K562 (cell line): ENCODE measurements around the gene UQCRHL. TPM values are rescaled to one million over a fixed set of nuclear protein-coding genes. Genes with fewer than 3 reads are reported as not detected.

Experiments
- CHD1 ChIP-seq: fragments of 200-600 bp; sonication (generic); IDR thresholded peaks from one replicate; pipeline ENCODE4 v1.6.1; 2012; ENCODE audit warnings: mild to moderate bottlenecking, moderate library complexity, low read length, inconsistent platforms
- COPS2 ChIP-seq: fragments of 450-650 bp; conservative IDR thresholded peaks from 2 replicates; pipeline ENCODE4 v1.6.1; 2016; ENCODE audit warnings: mild to moderate bottlenecking, moderate library complexity
- CREBBP ChIP-seq: IDR thresholded peaks from one replicate; pipeline ENCODE4 v1.6.1; 2012; ENCODE audit warnings: low read depth, mild to moderate bottlenecking, control low read depth, inconsistent platforms, low read length
- ELF2 ChIP-seq: fragments of 250-450 bp; sonication (Bioruptor Pico); IDR thresholded peaks from 2 replicates; pipeline ENCODE4 v1.5.0; 2021; ENCODE audit warnings: mild to moderate bottlenecking
- EP300 ChIP-seq: IDR thresholded peaks from 2 replicates; pipeline ENCODE4 v1.6.1; 2012; ENCODE audit warnings: low read length, improper control_type of control experiment
- HEY1 ChIP-seq: fragments of 250-450 bp; sonication (Bioruptor Pico); IDR thresholded peaks from 2 replicates; pipeline ENCODE4 v1.5.0; 2020; ENCODE audit warnings: mild to moderate bottlenecking, moderate library complexity, borderline replicate concordance
- MCM2 ChIP-seq: fragments of 450-650 bp; IDR thresholded peaks from 2 replicates; pipeline ENCODE4 v1.6.1; 2017; ENCODE audit warnings: low read depth, mild to moderate bottlenecking
- PHB ChIP-seq: fragments of 250-450 bp; sonication (Bioruptor Pico); IDR thresholded peaks from 2 replicates; pipeline ENCODE4 v1.5.0; 2021
- PPARD ChIP-seq: fragments of 250-450 bp; sonication (Bioruptor Pico); IDR thresholded peaks from 2 replicates; pipeline ENCODE4 v1.8.0; 2022; ENCODE audit warnings: inconsistent platforms, mild to moderate bottlenecking, moderate library complexity
- RNF2 ChIP-seq: sonication (generic); IDR thresholded peaks from 2 replicates; pipeline ENCODE4 v1.6.1; 2016
- SMAD2 ChIP-seq: fragments of 150-350 bp; IDR thresholded peaks from 2 replicates; pipeline ENCODE4 v1.6.1; 2014; ENCODE audit warnings: low read depth, mild to moderate bottlenecking, low read length
- SREBF1 ChIP-seq: fragments of 150-350 bp; IDR thresholded peaks from 2 replicates; pipeline ENCODE4 v1.6.1; 2014; ENCODE audit warnings: antibody characterized with exemption, low read depth, low read length, borderline replicate concordance
- TEAD1 ChIP-seq, 2 experiments: fragments of 450-650 bp in 1 of 2; sonication (generic) in 1 of 2; formaldehyde crosslinking; IDR thresholded peaks; 2 replicates each; pipeline versions ENCODE4 v1.4.0 to v1.8.0; 2020 to 2022; ENCODE audit warnings: mild to moderate bottlenecking in 2 of 2, missing genetic modification reagents in 1 of 2
- ZFP36 ChIP-seq: fragments of 150-350 bp; IDR thresholded peaks from 2 replicates; pipeline ENCODE4 v1.6.1; 2018; ENCODE audit warnings: low read length, low read depth; ENCODE audit not compliant: partially characterized antibody
- ZNF436 ChIP-seq: fragments of 250-450, 450-650 bp; sonication (Bioruptor Pico); formaldehyde crosslinking; IDR thresholded peaks from 2 replicates; pipeline ENCODE4 v1.7.0; 2020; ENCODE audit warnings: mild to moderate bottlenecking
- polyA plus RNA-seq, 8 experiments: library from polyadenylated mRNA; depleted of rRNA in 4 of 8; stranded (reverse) in 5 of 8; unstranded in 3 of 8; fragments of >200 nt; fragmentation: Nextera tagmentation in 2 of 8; fragmentation: Illumina TruSeq in 1 of 8; extraction: Ambion mirVana in 2 of 8; extraction: Trizol in 1 of 8; gene quantifications; 2 replicates each; pipeline versions ENCODE4 v1.2.1 to v1.2.3, GENCODE V29; 2011 to 2014; ENCODE audit warnings: inconsistent platforms in 1 of 8, missing spikeins in 1 of 8
- total RNA-seq, 7 experiments: library from RNA; depleted of rRNA in 6 of 7; stranded (reverse); fragments of >200 nt in 6 of 7; fragmentation: Illumina TruSeq in 2 of 7; extraction: Trizol in 2 of 7; gene quantifications; 2 replicates each; pipeline versions ENCODE4 v1.2.1 to v1.2.3, GENCODE V29; 2011 to 2021; ENCODE audit warnings: low replicate concordance in 1 of 7
- TF ChIP-seq, protein P1 (sequence below): sonication (generic); formaldehyde crosslinking; IDR thresholded peaks from 2 replicates; pipeline ENCODE4 v1.9.0; 2022; ENCODE audit warnings: mild to moderate bottlenecking, missing genetic modification reagents
- TF ChIP-seq, protein P2 (sequence below): fragments of 250-450 bp; sonication (Bioruptor Pico); IDR thresholded peaks from 2 replicates; pipeline ENCODE4 v1.4.0; 2020; ENCODE audit warnings: mild to moderate bottlenecking, moderate library complexity, borderline replicate concordance
- TF ChIP-seq, protein P3 (sequence below): fragments of 450-650 bp; IDR thresholded peaks from 2 replicates; pipeline ENCODE4 v1.6.1; 2016; ENCODE audit warnings: antibody characterized with exemption
- TF ChIP-seq, protein P4 (sequence below): fragments of 200-800 bp; sonication (Bioruptor generic); IDR thresholded peaks from 2 replicates; pipeline ENCODE4 v1.6.1; 2016; ENCODE audit warnings: missing genetic modification characterization, missing compliant biosample characterization

UQCRHL gene
- total and polyA plus RNA-seq, 9 of the 15 experiments (the other 6 are each of a cell fraction or from before 2014, with no cell fraction given), result 5.1 to 41.3 (median 21.8) TPM

DNA sequence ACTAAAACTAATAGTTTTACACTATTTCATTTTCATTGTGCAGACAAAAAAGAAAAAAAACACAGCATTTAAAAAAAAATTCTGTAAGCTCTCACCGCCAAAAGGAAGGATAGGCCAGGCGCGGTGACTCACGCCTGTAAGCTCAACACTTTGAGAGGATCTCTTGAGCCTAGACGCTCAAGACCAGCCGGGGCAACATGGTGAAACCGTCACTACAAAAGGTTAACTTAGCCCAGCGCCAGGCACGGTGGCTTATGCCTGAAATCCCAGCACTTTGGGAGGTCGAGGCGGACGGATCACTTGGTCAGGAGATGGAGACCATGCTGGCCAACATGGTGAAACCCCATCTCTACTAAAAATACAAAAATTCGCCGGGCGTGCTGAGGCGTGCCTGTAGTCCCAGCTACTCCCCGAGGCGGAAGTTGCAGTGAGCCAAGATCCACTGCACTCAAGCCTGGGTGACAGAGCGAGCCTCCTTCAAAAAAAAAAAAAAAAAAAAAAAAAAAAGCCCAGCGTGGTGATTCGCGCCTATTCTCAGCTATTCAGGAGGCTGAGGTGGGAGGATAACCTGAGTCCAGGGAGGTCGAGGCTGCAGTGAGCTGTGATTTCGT is 25.7 kb upstream of the UQCRHL start (continued):
- peak; percentile 79 for TF ChIP-seq ELF2 (CRISPR knock-in tag)
- no peak for TF ChIP-seq CREBBP
- TF ChIP-seq ZNF436 (CRISPR knock-in tag), result no peak
- TF ChIP-seq, protein P1, sequence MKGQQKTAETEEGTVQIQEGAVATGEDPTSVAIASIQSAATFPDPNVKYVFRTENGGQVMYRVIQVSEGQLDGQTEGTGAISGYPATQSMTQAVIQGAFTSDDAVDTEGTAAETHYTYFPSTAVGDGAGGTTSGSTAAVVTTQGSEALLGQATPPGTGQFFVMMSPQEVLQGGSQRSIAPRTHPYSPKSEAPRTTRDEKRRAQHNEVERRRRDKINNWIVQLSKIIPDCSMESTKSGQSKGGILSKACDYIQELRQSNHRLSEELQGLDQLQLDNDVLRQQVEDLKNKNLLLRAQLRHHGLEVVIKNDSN (CRISPR knock-in tag), result no peak
- TF ChIP-seq CHD1, result peak; percentile 55
- TF ChIP-seq ZFP36, result no peak
- TF ChIP-seq RNF2, result no peak
- TF ChIP-seq, protein P2, sequence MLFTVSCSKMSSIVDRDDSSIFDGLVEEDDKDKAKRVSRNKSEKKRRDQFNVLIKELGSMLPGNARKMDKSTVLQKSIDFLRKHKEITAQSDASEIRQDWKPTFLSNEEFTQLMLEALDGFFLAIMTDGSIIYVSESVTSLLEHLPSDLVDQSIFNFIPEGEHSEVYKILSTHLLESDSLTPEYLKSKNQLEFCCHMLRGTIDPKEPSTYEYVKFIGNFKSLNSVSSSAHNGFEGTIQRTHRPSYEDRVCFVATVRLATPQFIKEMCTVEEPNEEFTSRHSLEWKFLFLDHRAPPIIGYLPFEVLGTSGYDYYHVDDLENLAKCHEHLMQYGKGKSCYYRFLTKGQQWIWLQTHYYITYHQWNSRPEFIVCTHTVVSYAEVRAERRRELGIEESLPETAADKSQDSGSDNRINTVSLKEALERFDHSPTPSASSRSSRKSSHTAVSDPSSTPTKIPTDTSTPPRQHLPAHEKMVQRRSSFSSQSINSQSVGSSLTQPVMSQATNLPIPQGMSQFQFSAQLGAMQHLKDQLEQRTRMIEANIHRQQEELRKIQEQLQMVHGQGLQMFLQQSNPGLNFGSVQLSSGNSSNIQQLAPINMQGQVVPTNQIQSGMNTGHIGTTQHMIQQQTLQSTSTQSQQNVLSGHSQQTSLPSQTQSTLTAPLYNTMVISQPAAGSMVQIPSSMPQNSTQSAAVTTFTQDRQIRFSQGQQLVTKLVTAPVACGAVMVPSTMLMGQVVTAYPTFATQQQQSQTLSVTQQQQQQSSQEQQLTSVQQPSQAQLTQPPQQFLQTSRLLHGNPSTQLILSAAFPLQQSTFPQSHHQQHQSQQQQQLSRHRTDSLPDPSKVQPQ (CRISPR knock-in tag), result no peak
- TF ChIP-seq, protein P3, sequence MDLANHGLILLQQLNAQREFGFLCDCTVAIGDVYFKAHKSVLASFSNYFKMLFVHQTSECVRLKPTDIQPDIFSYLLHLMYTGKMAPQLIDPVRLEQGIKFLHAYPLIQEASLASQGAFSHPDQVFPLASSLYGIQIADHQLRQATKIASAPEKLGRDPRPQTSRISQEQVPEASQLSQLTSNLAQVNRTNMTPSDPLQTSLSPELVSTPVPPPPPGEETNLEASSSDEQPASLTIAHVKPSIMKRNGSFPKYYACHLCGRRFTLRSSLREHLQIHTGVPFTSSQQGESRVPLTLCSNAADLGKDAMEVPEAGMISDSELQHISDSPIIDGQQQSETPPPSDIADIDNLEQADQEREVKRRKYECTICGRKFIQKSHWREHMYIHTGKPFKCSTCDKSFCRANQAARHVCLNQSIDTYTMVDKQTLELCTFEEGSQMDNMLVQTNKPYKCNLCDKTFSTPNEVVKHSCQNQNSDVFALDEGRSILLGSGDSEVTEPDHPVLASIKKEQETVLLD, result no peak
- no peak for TF ChIP-seq PPARD
- no peak for TF ChIP-seq SMAD2
- TF ChIP-seq TEAD1 (CRISPR knock-in tag; IDR thresholded peaks at IDR 0.05), result 0 out of 4 replicates have a peak, but pooled peaks of 1 of the 2 experiments have one; percentile 18
- TF ChIP-seq COPS2, result no peak
- no peak for TF ChIP-seq SREBF1
- TF ChIP-seq EP300, result no peak
- no peak for TF ChIP-seq MCM2
- TF ChIP-seq, protein P4, sequence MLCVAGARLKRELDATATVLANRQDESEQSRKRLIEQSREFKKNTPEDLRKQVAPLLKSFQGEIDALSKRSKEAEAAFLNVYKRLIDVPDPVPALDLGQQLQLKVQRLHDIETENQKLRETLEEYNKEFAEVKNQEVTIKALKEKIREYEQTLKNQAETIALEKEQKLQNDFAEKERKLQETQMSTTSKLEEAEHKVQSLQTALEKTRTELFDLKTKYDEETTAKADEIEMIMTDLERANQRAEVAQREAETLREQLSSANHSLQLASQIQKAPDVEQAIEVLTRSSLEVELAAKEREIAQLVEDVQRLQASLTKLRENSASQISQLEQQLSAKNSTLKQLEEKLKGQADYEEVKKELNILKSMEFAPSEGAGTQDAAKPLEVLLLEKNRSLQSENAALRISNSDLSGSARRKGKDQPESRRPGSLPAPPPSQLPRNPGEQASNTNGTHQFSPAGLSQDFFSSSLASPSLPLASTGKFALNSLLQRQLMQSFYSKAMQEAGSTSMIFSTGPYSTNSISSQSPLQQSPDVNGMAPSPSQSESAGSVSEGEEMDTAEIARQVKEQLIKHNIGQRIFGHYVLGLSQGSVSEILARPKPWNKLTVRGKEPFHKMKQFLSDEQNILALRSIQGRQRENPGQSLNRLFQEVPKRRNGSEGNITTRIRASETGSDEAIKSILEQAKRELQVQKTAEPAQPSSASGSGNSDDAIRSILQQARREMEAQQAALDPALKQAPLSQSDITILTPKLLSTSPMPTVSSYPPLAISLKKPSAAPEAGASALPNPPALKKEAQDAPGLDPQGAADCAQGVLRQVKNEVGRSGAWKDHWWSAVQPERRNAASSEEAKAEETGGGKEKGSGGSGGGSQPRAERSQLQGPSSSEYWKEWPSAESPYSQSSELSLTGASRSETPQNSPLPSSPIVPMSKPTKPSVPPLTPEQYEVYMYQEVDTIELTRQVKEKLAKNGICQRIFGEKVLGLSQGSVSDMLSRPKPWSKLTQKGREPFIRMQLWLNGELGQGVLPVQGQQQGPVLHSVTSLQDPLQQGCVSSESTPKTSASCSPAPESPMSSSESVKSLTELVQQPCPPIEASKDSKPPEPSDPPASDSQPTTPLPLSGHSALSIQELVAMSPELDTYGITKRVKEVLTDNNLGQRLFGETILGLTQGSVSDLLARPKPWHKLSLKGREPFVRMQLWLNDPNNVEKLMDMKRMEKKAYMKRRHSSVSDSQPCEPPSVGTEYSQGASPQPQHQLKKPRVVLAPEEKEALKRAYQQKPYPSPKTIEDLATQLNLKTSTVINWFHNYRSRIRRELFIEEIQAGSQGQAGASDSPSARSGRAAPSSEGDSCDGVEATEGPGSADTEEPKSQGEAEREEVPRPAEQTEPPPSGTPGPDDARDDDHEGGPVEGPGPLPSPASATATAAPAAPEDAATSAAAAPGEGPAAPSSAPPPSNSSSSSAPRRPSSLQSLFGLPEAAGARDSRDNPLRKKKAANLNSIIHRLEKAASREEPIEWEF (CRISPR knock-in tag), result no peak; the same call in 1 of the 2 replicates
- peak; percentile 26; the same call in 1 of the 2 replicates for TF ChIP-seq HEY1
- no peak for TF ChIP-seq PHB (CRISPR knock-in tag)
